Immature natural killer cell (primary cell): ENCODE data around the gene TNP1. TPM values are rescaled to one million over a fixed set of nuclear protein-coding genes. Genes with fewer than 3 reads are reported as not detected.
A peak's percentile ranks its signal among the peaks of the same experiment; 100 is the strongest.

Experiments used
- DNase-seq, 3 donors: peaks; one replicate each; pipeline ENCODE4 v3.0.0; 2022; ENCODE audit warnings: mixed read lengths in 1 of 3
- H3K27ac Mint-ChIP-seq, 6 donors: one replicate each; pipeline ENCODE4 v1.8.0; 2020; ENCODE audit warnings: mixed read lengths in 6 of 6, mild to moderate bottlenecking in 5 of 6, inconsistent platforms in 4 of 6, moderate library complexity in 3 of 6
- H3K27me3 Mint-ChIP-seq, 3 donors: one replicate each; pipeline ENCODE4 v1.8.0; 2020 to 2021; ENCODE audit warnings: low read depth in 3 of 3, mild to moderate bottlenecking in 3 of 3, mixed read lengths in 3 of 3, moderate library complexity in 3 of 3, inconsistent platforms in 1 of 3
- H3K36me3 Mint-ChIP-seq, 3 donors: one replicate each; pipeline ENCODE4 v1.8.0; 2020; ENCODE audit warnings: mixed read lengths in 3 of 3, inconsistent platforms in 2 of 3, mild to moderate bottlenecking in 2 of 3
- H3K4me1 Mint-ChIP-seq, 2 donors: one replicate each; pipeline ENCODE4 v1.8.0; 2020; ENCODE audit warnings: inconsistent platforms in 2 of 2, mild to moderate bottlenecking in 2 of 2, mixed read lengths in 2 of 2, moderate library complexity in 1 of 2
- H3K4me3 Mint-ChIP-seq, 5 donors: one replicate each; pipeline ENCODE4 v1.8.0; 2020; ENCODE audit warnings: mild to moderate bottlenecking in 5 of 5, mixed read lengths in 5 of 5, inconsistent platforms in 3 of 5, moderate library complexity in 3 of 5
- H3K9me3 Mint-ChIP-seq, 6 donors: one replicate each; pipeline ENCODE4 v1.8.0; 2020; ENCODE audit warnings: mild to moderate bottlenecking in 6 of 6, mixed read lengths in 6 of 6, inconsistent platforms in 4 of 6, moderate library complexity in 3 of 6
- polyA plus RNA-seq, 3 donors: library from polyadenylated mRNA; unstranded; fragments of 300-500 nt; fragmentation: Illumina TruSeq; gene quantifications; one replicate each; pipeline ENCODE4 v1.2.3, GENCODE V29; 2021

TNP1 gene, protein sequence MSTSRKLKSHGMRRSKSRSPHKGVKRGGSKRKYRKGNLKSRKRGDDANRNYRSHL
- not detected for polyA plus RNA-seq

DNA sequence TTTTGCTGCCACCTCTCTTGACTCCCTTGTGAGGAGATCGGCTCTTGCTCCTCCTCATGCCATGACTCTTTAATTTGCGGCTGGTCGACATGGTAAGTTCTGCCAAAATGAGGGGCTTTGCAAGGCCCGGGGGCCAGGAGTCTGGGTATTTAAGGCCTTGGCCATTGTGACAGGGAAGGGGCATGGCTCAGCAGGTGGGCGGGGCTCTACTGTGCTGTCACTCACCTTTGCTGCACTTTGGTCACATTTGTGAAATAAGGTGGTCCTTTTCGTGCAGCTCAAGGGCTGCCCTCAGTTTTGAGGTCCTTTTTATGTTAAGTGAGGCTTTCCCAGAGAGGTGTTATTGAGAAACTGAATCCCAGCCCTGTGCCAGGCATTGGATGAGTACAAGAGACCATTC, at the start of gene TNP1:
Gene TNP1 (minus strand): TSS at position 121 of the 400 bp plus-strand sequence. CDS start 30 bp downstream, at position 91.
- H3K27me3 Mint-ChIP-seq = peaks cover 2 to 6% (median 3%) of the 10 kb centered on the region in 3 donors
- no peak for DNase-seq
- H3K4me1 Mint-ChIP-seq = peaks cover 39 to 41% of the 10 kb centered on the region in 2 donors
- H3K36me3 Mint-ChIP-seq = peaks cover 0 to 7% (median 4%) of the 10 kb centered on the region in 3 donors
- H3K27ac Mint-ChIP-seq = peak within 1 kb of the TSS in 5 of 6 donors; percentile 3 to 68 (median 12)
- H3K9me3 Mint-ChIP-seq = peaks cover 0 to 3% (median 0%) of the 10 kb centered on the region in 6 donors
- peak within 1 kb of the TSS in 1 of 5 donors; percentile 3 for H3K4me3 Mint-ChIP-seq

- H3K27ac Mint-ChIP-seq = no peak overlapping the region
- H3K9me3 Mint-ChIP-seq = peaks cover 0 to 12% (median 9%) of the 10 kb centered on the region in 6 donors
- no peaks in the 10 kb centered on the region for H3K4me1 Mint-ChIP-seq
- peaks cover 0 to 3% (median 2%) of the 10 kb centered on the region in 3 donors for H3K36me3 Mint-ChIP-seq
- H3K27me3 Mint-ChIP-seq = peaks cover 2 to 4% (median 3%) of the 10 kb centered on the region in 3 donors
- no peak overlapping the region for H3K4me3 Mint-ChIP-seq
- no peak for DNase-seq
Observed at GRCh38 chr2:216908300-216908699, 48.4 kb upstream of the TNP1 start.

DNA sequence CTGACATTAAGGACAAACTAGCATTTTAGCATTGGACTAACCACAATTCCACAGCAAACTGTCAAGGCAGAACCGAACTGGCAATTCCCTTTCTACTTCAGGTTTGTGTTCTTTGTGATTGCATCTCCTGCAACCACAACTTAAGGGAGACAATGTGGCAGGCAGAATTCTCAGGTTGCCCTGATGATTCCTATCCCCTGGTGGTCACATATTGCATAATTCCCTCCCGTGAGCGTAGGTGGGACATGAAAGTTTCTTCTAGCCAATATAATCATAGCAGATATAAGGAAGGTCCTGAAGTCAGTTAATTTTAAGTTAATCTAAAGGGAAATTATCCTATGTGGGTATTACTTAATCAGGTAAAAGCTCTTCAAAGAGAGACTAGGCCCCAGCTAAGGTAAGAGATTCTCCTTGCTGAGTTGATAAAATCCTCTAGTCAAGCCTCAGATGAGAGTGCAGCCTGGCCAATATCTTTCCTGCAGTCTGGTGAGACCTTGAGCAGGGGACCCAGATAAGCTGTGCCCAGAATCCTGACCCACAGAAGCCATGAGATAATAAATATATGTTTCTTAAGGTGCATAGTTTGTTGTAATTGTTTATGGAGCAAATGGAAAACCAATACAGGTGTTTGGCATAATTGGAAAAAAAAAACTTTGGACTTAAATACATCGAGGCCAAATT, 45.9 kb upstream of the TNP1 start:
- Mint-ChIP-seq H3K4me3 (no peak overlapping the region), H3K27ac (no peak overlapping the region), H3K36me3 (peaks cover 0 to 11% (median 10%) of the 10 kb centered on the region in 3 donors), H3K9me3 (peaks cover 6 to 24% (median 17%) of the 10 kb centered on the region in 6 donors), H3K27me3 (peaks cover 2 to 4% (median 3%) of the 10 kb centered on the region in 3 donors), H3K4me1 (no peaks in the 10 kb centered on the region)
- no peak for DNase-seq

DNA sequence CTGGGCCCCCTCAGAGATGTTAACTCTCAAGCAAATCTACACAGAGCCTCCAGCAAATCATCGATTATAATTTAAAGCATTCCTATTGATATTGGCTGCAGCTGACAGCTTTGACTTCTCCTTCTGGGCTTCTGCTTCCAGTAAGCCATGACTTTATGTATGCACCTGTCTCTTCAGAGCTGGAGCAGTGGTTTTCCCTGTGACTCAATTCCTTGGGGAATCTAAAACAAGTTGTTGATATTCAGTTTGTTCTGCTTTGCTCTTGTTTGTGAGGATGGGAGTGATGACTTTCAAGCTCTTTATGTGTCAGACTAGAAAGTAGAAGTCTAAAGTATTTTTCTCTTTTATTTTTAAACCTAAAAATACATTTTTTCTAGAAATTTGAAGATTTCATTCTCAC, 45.1 kb upstream of the TNP1 start:
- Mint-ChIP-seq H3K4me1 (no peaks in the 10 kb centered on the region), H3K9me3 (peaks cover 9 to 24% (median 17%) of the 10 kb centered on the region in 6 donors), H3K4me3 (no peak overlapping the region), H3K36me3 (peaks cover 0 to 11% (median 10%) of the 10 kb centered on the region in 3 donors), H3K27ac (no peak overlapping the region), H3K27me3 (peaks cover 2 to 5% (median 3%) of the 10 kb centered on the region in 3 donors)
- no peak for DNase-seq

GRCh38 chr2:216904554-216904953, 44.7 kb upstream of the TNP1 start:
- no peak overlapping the region for H3K27ac Mint-ChIP-seq
- no peaks in the 10 kb centered on the region for H3K4me1 Mint-ChIP-seq
- no peak overlapping the region for H3K4me3 Mint-ChIP-seq

DNA sequence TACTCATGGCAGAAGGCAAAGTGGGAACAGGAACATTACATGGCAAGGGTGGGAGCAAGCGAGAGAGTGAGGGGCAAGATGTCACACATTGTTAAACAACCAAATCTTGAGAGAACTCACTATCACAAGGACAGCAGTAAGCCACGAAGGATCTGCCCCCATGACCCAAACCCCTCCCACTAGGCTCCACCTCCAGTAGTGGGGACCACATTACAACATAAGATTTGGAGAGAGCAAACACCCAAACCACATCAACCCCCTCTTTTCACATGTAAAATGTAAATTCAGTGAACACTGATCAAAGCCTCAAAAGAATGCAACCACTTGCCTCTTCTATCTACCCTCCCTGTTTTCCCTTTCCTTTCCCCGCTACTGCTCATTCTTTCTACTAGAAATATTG, 43.6 kb upstream of the TNP1 start:
- Mint-ChIP-seq H3K9me3 (peaks cover 9 to 24% (median 18%) of the 10 kb centered on the region in 6 donors), H3K27ac (no peak overlapping the region), H3K27me3 (peaks cover 2 to 6% (median 3%) of the 10 kb centered on the region in 3 donors), H3K4me1 (no peaks in the 10 kb centered on the region), H3K4me3 (no peak overlapping the region), H3K36me3 (peaks cover 0 to 11% (median 10%) of the 10 kb centered on the region in 3 donors)
- no peak for DNase-seq

More at GRCh38 chr2:216904554-216904953, 44.7 kb upstream of the TNP1 start:
- peaks cover 2 to 6% (median 3%) of the 10 kb centered on the region in 3 donors for H3K27me3 Mint-ChIP-seq
- H3K9me3 Mint-ChIP-seq = peaks cover 9 to 24% (median 18%) of the 10 kb centered on the region in 6 donors
- peaks cover 0 to 11% (median 10%) of the 10 kb centered on the region in 3 donors for H3K36me3 Mint-ChIP-seq
- no peak for DNase-seq

- Mint-ChIP-seq H3K27ac (no peak overlapping the region), H3K27me3 (peaks cover 2 to 6% (median 3%) of the 10 kb centered on the region in 3 donors), H3K36me3 (peaks cover 0 to 11% (median 10%) of the 10 kb centered on the region in 3 donors), H3K9me3 (peaks cover 9 to 24% (median 19%) of the 10 kb centered on the region in 6 donors), H3K4me3 (no peak overlapping the region), H3K4me1 (peaks cover 0 to 2% of the 10 kb centered on the region in 2 donors)
- DNase-seq = no peak
Observed at GRCh38 chr2:216901273-216901672, 41.4 kb upstream of the TNP1 start.

- no peak for DNase-seq
- H3K9me3 Mint-ChIP-seq = peaks cover 9 to 24% (median 19%) of the 10 kb centered on the region in 6 donors
Observed at GRCh38 chr2:216900406-216900805, 40.5 kb upstream of the TNP1 start.

GRCh38 chr2:216897561-216898203, 37.8 kb upstream of the TNP1 start:
- DNase-seq = no peak
- Mint-ChIP-seq H3K9me3 (peaks cover 0 to 7% (median 6%) of the 10 kb centered on the region in 6 donors), H3K4me1 (peaks cover 0 to 2% of the 10 kb centered on the region in 2 donors), H3K4me3 (no peak overlapping the region), H3K27ac (no peak overlapping the region), H3K27me3 (peaks cover 0 to 3% (median 1%) of the 10 kb centered on the region in 3 donors), H3K36me3 (peaks cover 0 to 4% (median 3%) of the 10 kb centered on the region in 3 donors)

More at GRCh38 chr2:216900406-216900805, 40.5 kb upstream of the TNP1 start:
- H3K4me1 Mint-ChIP-seq = peaks cover 0 to 2% of the 10 kb centered on the region in 2 donors
- no peak overlapping the region for H3K27ac Mint-ChIP-seq
- peaks cover 3 to 6% (median 3%) of the 10 kb centered on the region in 3 donors for H3K27me3 Mint-ChIP-seq
- H3K36me3 Mint-ChIP-seq = peaks cover 0 to 11% (median 10%) of the 10 kb centered on the region in 3 donors
- H3K4me3 Mint-ChIP-seq = no peak overlapping the region

DNA sequence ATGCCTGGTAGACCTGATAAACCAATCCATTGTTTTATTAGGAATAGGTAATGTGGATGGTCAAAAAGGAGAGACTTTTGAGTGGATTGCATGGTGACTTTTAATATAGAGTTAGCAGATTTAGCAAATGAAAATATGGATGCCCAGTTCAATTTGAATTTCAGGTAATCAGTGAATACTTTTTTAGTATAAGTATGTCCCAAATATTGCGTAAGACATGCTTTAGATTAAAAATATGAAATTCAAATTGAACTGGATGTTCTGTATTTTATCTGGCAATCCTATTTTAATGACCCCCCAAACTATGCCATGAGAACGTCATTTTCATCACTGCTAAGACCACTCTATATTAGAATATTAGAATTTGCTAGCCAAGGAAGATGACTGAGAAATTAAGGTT, 30.3 kb upstream of the TNP1 start:
- H3K27me3 Mint-ChIP-seq = peaks cover 2 to 15% (median 3%) of the 10 kb centered on the region in 3 donors
- H3K36me3 Mint-ChIP-seq = peaks cover 0 to 5% (median 0%) of the 10 kb centered on the region in 3 donors
- no peak overlapping the region for H3K4me3 Mint-ChIP-seq

DNA sequence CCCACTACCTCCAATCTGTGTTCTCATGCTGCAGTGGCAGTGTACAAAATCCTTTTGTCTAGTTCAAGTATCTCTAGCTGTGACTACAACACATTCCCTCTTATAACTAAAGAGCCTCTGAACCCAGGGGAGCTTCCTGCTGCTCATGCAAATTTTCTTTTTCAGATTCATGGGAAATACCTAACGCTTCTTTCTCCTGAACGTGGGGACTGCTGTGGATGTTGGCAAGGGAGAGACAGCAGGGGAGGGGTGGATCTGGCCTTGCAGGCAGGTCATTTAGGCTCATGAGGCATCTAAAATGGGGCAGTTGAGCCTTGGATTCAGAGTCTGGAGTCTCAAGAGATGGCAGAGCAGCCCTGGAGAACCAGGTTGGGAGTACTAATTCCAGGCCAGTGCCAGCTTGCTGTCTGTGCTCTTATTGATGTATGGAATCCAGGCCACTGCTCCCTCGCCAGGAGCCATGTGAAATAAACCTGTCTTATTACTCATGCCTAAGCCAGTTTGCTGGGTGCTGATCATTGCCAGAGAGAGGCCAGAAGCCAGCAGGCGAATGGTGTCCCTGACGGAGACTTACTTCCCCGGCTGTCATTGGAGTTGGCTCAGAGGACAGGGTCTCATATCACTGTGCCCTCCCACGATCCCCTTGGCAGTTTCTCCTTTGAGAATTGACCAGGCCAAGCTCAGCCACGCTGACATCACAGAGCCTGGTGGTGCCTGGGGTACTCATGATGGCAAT, 29.2 kb upstream of the TNP1 start:
- H3K27me3 Mint-ChIP-seq = peaks cover 2 to 15% (median 3%) of the 10 kb centered on the region in 3 donors
- H3K27ac Mint-ChIP-seq = no peak overlapping the region
- H3K4me3 Mint-ChIP-seq = no peak overlapping the region
- DNase-seq = no peak
- peaks cover 0 to 3% (median 0%) of the 10 kb centered on the region in 6 donors for H3K9me3 Mint-ChIP-seq
- peaks cover 0 to 5% (median 0%) of the 10 kb centered on the region in 3 donors for H3K36me3 Mint-ChIP-seq
- no peaks in the 10 kb centered on the region for H3K4me1 Mint-ChIP-seq

More for the DNA sequence above, 30.3 kb upstream of the TNP1 start:
- no peak for DNase-seq
- H3K9me3 Mint-ChIP-seq = peaks cover 0 to 3% (median 0%) of the 10 kb centered on the region in 6 donors
- H3K27ac Mint-ChIP-seq = no peak overlapping the region
- H3K4me1 Mint-ChIP-seq = no peaks in the 10 kb centered on the region

DNA sequence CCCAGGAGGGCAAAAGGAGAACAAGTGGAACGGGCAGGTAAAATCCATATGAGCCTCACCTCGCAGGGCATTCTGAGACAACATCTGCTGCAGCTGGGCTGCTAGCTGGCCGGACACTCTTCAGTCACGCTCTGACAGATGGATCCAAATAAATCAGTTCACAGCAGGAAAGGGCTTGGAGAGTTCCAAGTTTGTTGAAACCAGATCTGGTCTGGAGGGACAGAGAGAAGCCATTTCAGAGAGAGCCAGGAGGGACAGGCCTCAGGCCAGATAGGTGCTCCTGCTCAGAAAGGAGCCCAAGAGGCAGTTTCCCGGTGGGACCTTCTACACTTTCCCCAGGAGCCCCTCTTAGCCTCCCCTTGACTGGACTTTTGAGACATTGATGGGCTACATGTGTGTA, 28.2 kb upstream of the TNP1 start:
- peaks cover 2 to 15% (median 5%) of the 10 kb centered on the region in 3 donors for H3K27me3 Mint-ChIP-seq
- H3K4me3 Mint-ChIP-seq = no peak overlapping the region
- H3K27ac Mint-ChIP-seq = no peak overlapping the region
- no peak for DNase-seq
- H3K36me3 Mint-ChIP-seq = peaks cover 0 to 5% (median 0%) of the 10 kb centered on the region in 3 donors
- H3K9me3 Mint-ChIP-seq = peaks cover 0 to 3% (median 0%) of the 10 kb centered on the region in 6 donors
- H3K4me1 Mint-ChIP-seq = no peaks in the 10 kb centered on the region

DNA sequence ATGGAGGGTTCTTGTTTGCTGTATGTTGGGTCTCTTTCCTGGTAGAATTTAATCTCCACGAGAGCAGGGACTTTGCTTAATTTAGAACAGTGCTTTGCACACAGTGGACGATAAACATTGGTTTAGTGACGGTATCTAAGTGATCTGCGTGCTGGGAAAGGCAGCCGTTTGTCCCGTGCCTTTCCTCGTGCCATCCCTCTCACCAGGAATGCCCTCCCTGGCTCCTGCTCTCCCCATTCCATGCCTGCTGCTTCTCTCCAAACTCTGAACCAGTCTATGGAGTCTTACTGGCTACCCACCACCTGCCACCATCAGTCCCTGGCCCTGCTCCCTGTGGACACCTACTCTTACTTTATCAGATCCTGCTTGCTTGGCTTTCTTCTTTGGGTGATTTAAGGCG, 27.3 kb upstream of the TNP1 start:
- Mint-ChIP-seq H3K4me3 (no peak overlapping the region), H3K36me3 (peaks cover 0 to 5% (median 0%) of the 10 kb centered on the region in 3 donors), H3K4me1 (no peaks in the 10 kb centered on the region), H3K27me3 (peaks cover 2 to 15% (median 5%) of the 10 kb centered on the region in 3 donors), H3K27ac (peak overlapping the region in 1 of 6 donors; percentile 87), H3K9me3 (peaks cover 0 to 3% (median 0%) of the 10 kb centered on the region in 6 donors)
- DNase-seq = no peak
